CD4-positive, alpha-beta T cell treated with Interleukin-17A for 4 hours (primary cell): Measurements from ENCODE around the gene RASD1.
"Not testable (repeated sequence)": the region's sequence is repeated elsewhere in the genome, so short reads cannot be mapped to it uniquely, and the experiment has no call there.

Experiments used
- DNase-seq: peaks from one replicate; pipeline ENCODE4 v3.0.0-alpha.2; 2020; ENCODE audit warnings: mixed read lengths

Gene RASD1

DNA sequence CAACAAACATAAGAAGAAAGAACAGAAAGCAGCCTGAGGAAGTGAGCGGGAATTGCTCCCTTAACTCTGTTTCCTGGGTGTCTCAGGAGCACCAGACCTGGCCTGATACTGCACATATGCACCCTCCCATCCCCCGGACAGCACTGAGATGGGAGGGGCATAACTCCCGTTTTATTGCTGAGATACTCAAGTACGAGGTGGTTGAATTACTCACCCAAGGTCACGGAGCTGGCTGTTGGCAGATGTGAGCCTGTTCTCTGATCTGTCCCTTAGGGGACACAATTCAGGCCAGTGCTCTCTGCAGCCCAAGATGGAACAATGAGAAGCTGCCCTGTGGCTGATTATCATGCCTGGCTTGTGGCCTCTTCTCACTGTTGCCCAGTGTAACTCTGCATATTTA, 28.5 kb downstream of the RASD1 start:
- DNase-seq: no peak

DNA sequence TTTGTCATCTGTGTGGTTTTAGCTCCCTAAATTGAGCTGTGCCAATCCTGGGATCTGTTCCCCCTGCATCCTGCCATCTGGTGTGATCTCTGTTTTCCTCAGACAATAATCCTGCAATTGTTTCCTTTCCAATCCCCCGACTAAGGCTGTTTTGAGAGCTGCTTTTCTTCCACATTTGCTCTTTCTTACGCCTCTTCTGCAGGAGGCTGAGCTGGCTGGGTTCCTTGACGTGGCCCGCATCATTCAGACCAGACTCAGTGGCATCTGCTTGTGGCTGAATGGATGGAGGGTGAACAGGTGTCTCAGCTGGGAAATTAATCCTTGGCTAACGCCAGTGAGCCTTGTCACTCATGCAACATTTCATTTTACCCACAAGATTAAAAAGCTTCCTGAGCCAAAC, 29.2 kb downstream of the RASD1 start:
- no peak for DNase-seq

- no peak for DNase-seq
These were observed 29.7 kb downstream of the RASD1 start for GRCh38 chr17:17466511-17466910.

DNA sequence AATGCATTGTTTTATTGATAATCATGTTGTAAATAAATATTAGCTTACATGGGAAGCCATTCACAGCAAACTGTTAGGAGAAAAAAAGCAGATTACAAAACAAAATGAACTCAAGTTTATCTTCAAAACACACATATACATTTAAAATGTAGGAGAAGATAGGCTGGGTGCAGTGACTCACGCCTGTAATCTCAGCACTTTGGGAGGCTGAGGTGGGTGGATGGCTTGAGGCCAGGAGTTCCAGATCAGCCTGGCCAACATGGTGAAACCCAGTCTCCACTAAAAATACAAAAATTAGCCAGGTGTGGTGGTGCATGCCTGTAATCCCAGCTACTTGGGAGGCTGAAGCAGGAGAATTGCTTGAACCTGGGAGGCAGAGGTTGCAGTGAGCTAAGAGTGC, 30.3 kb downstream of the RASD1 start:
- DNase-seq: not testable (repeated sequence)

- no peak for DNase-seq
These were observed 32.4 kb downstream of the RASD1 start for GRCh38 chr17:17463821-17464220.

DNA sequence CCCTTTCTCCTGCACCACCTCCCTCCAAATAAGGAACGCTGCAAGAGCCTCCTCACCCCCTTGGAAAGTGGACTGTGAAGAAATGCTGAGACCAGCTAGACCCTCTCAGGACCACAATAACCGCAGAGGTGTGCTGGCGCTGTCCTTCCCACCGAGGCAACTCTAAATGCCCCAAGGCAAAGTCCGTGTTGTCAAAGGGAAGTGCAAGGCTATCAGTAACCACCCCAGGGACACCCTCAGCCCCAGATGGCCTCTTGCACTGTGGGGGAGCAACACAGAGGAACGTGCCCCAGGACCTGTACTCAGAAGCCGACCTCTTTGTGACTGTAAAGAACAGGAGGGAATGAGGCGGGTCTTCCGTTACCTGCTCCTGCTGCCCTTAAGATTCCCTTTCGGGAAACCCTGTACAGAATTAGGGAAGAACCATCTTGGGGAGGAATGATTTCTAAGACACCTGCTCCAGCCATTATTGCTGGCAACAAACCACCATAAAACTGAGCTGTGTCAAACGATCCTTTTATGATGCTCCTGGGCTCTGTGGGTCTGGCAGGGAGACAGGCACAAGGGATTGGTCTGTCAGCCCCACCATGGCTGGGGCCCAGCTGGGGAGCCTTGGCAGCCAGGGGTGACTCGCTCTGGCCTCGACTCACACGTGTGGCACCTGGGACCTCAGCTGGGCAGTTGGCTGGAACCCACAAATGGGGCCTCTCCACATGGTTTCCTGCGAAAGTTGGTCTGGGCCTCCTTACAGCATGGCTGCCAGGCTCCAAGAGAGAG, 34.0 kb downstream of the RASD1 start:
- no peak for DNase-seq

- DNase-seq: no peak
These were observed 36.2 kb downstream of the RASD1 start for GRCh38 chr17:17460038-17460437.

- no peak for DNase-seq
These were observed 38.5 kb downstream of the RASD1 start for GRCh38 chr17:17457680-17458079.

DNA sequence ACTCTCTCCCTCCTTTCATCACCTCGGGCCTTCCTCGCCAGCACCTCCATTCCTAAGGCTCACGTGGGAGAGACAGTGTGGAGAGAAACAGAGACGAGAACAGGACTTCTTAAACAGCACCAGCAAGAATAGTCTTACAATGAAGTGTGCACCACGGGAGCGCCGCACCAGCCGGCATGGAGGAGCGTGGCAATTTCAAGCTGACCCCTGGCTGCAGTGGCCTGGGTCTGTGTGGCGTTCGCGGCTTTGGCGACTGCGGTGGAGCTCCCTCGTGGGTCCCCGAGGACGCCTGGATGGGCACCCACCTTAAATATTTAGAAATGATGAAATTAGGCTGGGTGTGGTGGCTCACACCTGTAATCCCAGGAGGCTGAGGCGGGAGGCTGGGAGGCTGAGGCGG, 39.9 kb downstream of the RASD1 start:
- DNase-seq: no peak

- DNase-seq: no peak
These were observed 41.0 kb downstream of the RASD1 start for GRCh38 chr17:17455173-17455572.

DNA sequence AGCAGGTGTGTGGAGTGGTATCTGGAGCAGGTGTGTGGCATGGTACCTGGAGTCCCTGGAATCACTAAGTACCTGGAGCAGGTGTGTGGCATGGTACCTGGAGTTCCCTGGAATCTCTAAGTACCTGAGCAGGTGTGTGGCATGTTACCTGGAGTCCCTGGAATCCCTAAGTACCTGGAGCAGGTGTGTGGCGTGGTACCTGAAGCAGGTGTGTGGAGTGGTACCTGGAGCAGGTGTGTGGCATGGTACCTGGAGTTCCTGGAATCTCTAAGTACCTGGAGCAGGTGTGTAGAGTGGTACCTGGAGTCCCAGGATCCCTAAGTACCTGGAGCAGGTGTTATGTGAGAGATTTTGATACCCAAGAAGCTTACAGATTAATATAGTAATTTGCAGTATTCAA, 41.5 kb downstream of the RASD1 start:
- not testable (repeated sequence) for DNase-seq

GRCh38 chr17:17454276-17454675, 41.9 kb downstream of the RASD1 start:
- DNase-seq: no peak

DNA sequence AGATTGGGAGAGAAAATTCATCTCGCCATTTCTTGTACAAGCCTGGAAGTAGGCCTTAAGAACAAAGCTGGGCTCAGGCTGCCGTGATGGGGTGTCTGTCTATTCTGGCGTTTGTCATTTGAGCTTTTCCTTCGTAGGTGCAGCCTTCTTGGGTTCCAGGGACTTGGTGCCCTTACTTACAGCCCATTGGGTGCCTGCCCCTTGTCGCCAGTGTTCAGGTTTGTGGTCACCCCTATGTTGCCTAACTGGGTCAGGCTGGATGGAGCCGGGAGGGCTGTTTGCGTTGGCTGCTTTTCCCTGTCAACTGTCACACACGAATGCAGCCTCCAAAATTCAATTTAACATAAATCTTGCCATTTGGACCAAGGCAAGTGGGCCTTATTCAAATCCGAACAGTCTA, 43.1 kb downstream of the RASD1 start:
- DNase-seq: no peak

DNA sequence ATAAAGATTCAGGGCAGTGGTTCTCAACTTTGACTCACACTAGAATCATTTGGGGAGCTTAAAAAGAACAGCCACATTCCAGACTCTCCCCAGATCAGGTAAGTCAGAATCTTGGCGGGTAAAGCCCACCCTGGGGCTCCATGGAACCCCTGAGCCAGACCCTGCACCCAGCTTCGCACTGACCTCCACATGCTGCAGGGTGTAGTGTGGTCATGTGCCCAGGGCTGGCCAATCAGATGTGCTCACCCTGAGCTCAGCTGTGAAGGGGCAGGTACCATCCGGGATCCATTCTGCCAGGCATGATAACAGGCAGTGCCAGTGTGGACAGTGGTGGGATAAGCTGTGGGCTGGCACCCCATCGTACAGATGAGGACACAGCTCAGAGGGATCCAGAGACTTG, 47.5 kb downstream of the RASD1 start:
- DNase-seq: no peak

DNA sequence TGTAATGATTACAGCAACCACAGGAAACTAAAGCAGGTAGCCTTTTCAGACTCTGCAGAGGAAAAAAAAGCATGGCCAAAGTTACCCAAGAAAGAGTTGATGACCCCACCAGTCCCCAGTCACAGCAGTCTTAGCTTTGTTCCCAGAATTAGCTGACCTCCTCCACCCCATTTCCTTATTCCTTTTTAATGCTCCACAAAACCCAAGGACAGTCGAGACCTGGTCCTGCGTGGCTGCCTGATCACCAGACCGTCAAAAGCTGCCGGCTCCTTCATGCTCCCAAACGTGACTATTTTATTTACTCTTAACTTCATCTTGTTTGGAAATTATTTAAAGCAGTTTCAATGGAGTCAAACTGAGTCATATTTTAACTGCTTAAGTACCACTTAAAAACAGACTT, 48.1 kb downstream of the RASD1 start:
- no peak for DNase-seq

GRCh38 chr17:17447264-17447663, 48.9 kb downstream of the RASD1 start:
- no peak for DNase-seq

GRCh38 chr17:17446666-17447155, 49.5 kb downstream of the RASD1 start:
- no peak for DNase-seq

- no peak for DNase-seq
These were observed 50.1 kb downstream of the RASD1 start for GRCh38 chr17:17445925-17446665.

- no peak for DNase-seq
These were observed 50.8 kb downstream of the RASD1 start for GRCh38 chr17:17445296-17445924.
